Tibial nerve (tissue), 4 donors: ENCODE data around the gene DUS1L. TPM values are rescaled to one million over a fixed set of nuclear protein-coding genes. Genes with fewer than 3 reads are reported as not detected.

Source experiments
- DNase-seq, 2 donors: peaks; one replicate each; pipeline ENCODE4 v3.0.0-alpha.2; 2019; ENCODE audit warnings: low spot score in 2 of 2
- H3K27ac ChIP-seq, 4 donors: fragments of 200-600 bp; sonication (generic) in 3 of 4; one replicate each; pipeline ENCODE4 v1.5.1; 2017 to 2019; ENCODE audit warnings: mild to moderate bottlenecking in 1 of 4
- H3K27me3 ChIP-seq, 2 donors: fragments of 200-600 bp; sonication (generic) in 1 of 2; one replicate each; pipeline versions ENCODE4 v1.5.1 to v1.6.0; 2017 to 2019
- H3K36me3 ChIP-seq, 3 donors: fragments of 200-600 bp; sonication (generic); one replicate each; pipeline ENCODE4 v1.5.1; 2018 to 2019
- H3K4me1 ChIP-seq, 4 donors: fragments of 200-600 bp; sonication (generic) in 3 of 4; one replicate each; pipeline ENCODE4 v1.5.1; 2017 to 2019
- H3K4me3 ChIP-seq, 4 donors: fragments of 200-600 bp; sonication (generic) in 3 of 4; one replicate each; pipeline ENCODE4 v1.5.1; 2017 to 2019; ENCODE audit warnings: mild to moderate bottlenecking in 1 of 4, moderate library complexity in 1 of 4
- H3K9me3 ChIP-seq, 4 donors: fragments of 200-600 bp; sonication (generic) in 3 of 4; one replicate each; pipeline ENCODE4 v1.5.1; 2017 to 2019
- CTCF ChIP-seq, 5 experiments: fragments of 200-600 bp in 3 of 5; fragments of 450-650 bp in 2 of 5; sonication (generic) in 3 of 5; IDR thresholded peaks; one replicate each; pipeline ENCODE4 v1.5.1; 2016 to 2019; ENCODE audit warnings: antibody characterized with exemption in 5 of 5, mild to moderate bottlenecking in 3 of 5, moderate library complexity in 2 of 5
- EP300 ChIP-seq, 2 donors: sonication (generic); formaldehyde crosslinking; IDR thresholded peaks; one replicate each; pipeline ENCODE4 v1.6.1; 2017; ENCODE audit warnings: antibody characterized with exemption in 2 of 2, mild to moderate bottlenecking in 1 of 2
- POLR2A ChIP-seq, 2 donors: fragments of 450-650 bp; IDR thresholded peaks; one replicate each; pipeline ENCODE4 v1.6.1; 2017; ENCODE audit warnings: antibody characterized with exemption in 2 of 2, mild to moderate bottlenecking in 2 of 2, moderate library complexity in 2 of 2
- WGBS, 2 donors: methylation state at CpG; one replicate each; pipeline ENCODE4 v1.1.5; 2018; 5-methylcytosine and 5-hydroxymethylcytosine counted together
- total RNA-seq, 4 donors: library from RNA; depleted of rRNA; stranded (reverse); fragments of >200 nt; gene quantifications; one replicate each; pipeline ENCODE4 v1.1.0, GENCODE V29; 2016

The DUS1L gene
- total RNA-seq, 4 donors from 2014 or later = 85.2 to 179 (median 106) TPM

DNA sequence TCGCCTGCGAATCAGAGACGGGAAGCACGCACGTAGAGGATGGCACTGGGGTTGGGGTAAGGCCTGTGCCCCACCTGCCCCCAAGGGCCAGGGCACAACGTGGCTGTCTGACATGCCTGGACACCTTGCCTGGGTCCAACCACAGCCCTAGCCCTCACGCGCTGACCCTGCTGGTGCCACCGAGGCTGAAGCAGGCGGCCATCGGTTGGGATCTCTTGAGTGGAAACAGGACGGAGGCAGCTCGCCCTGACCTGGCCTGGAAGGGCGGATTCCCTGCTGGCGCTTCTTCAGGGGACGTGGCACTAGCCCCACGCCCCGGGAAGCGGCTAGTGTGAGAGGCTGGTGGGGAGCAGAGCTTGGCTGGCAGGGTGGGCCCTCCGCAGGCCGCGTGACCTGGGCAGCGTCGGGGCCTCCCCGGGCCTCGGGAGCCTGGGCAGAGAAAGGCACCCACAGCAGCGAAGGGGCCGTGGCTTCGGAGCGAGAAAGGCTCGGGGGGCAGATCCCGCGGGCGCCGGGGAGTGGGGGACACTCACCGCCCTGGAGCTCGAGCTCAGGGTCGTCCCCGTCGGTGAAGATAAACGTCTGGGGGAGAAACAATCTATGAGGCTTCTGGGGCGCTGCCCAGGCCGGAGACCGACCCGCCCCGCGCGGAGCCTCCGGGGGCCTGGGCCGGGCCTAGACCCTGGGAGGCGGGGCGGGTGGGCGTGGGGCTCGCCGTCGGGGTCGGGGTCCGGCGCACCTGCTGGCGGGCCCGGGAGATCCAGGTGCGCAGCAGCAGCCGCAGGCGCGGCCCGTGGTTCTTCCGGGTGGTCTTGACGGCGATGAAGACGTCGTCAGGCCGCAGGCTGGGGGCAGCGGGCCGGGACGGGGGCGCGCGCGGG lies 14.6 kb downstream of the DUS1L start:
- 8 to 20% methylated on average over 48 to 59 of the region's 79 CpGs for WGBS, 2 donors
- no peak for DNase-seq
- Histone ChIP-seq H3K36me3 (peaks cover 3 to 72% (median 12%) of the 10 kb centered on the region in 3 donors), H3K4me3 (peak overlapping the region; percentile 48 to 95 (median 71)), H3K9me3 (no peaks in the 10 kb centered on the region), H3K27me3 (no peaks in the 10 kb centered on the region), H3K4me1 (peaks cover 3 to 62% (median 19%) of the 10 kb centered on the region in 4 donors), H3K27ac (peak overlapping the region; percentile 65 to 90 (median 72))
- TF ChIP-seq POLR2A (IDR thresholded peaks at IDR 0.05) (no peak), EP300 (IDR thresholded peaks at IDR 0.05) (no peak), CTCF (IDR thresholded peaks at IDR 0.05) (no peak)

DNA sequence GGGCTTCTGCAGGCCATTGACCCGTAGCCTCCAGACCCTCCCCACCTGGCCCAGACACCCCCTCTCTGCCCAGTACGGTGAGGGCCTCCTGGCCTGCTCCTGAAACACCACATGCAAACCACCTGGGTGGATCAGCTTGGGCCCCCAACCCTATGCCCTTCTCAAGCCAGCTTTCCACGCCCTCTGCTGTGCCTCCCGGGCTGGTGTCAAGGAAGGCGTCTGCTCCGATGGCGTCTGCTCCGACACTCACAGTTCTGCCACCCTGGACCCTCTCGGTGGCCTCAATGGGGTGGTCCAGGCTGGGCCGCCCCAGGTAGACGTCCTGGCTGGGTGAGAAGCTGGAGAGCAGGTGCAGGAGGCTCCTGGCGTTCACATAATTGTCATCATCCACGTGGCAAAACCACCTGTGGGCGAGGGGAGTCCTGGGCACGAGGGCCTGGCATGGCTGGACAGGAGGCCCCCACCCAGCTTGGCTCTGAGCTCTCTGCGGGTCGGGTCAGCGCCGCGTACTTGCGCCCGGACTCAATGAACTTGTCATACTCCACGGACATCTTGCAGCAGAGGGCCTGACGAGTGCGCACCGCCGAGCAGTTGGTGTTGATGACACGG lies 15.3 kb downstream of the DUS1L start:
- H3K9me3 ChIP-seq = no peaks in the 10 kb centered on the region
- TF ChIP-seq EP300 (IDR thresholded peaks at IDR 0.05) = no peak
- no peak for TF ChIP-seq CTCF (IDR thresholded peaks at IDR 0.05)
- TF ChIP-seq POLR2A (IDR thresholded peaks at IDR 0.05) = no peak
- peaks cover 3 to 65% (median 10%) of the 10 kb centered on the region in 3 donors for H3K36me3 ChIP-seq
- H3K4me3 ChIP-seq = peak overlapping the region; percentile 48 to 95 (median 71)
- H3K4me1 ChIP-seq = peaks cover 3 to 59% (median 19%) of the 10 kb centered on the region in 4 donors
- 82 to 90% methylated on average over 19 of the region's 28 CpGs for WGBS, 2 donors
- no peaks in the 10 kb centered on the region for H3K27me3 ChIP-seq
- DNase-seq = no peak
- H3K27ac ChIP-seq = peak overlapping the region in 2 of 4 donors; percentile 74 to 90

DNA sequence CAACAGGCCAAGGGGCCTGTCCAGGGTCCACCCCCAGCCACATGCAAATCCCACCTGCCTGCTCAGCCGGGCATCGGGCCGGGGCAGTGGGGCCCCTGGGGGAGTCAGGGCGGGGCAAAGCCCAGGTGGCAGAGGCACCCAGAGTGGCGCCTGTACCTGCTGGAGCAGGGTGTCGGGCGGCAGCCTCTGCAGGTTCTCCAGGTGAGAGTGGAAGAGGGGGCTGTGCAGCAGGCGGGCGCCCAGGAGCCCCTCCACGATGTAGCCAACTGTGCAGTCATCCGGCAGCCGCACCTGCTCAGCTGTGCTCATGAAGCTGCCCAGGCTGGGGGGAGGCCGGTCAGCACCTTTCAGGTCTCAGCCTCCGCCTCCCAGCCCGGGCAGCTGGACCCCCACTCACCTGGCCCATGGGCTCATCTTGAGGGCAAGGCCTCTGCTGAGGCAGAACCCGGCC lies 16.1 kb downstream of the DUS1L start:
- Histone ChIP-seq H3K27ac (peak overlapping the region in 1 of 4 donors; percentile 90), H3K36me3 (peaks cover 3 to 57% (median 3%) of the 10 kb centered on the region in 3 donors), H3K4me1 (peaks cover 3 to 56% (median 19%) of the 10 kb centered on the region in 4 donors), H3K27me3 (no peaks in the 10 kb centered on the region), H3K4me3 (no peak overlapping the region), H3K9me3 (no peaks in the 10 kb centered on the region)
- no peak for DNase-seq
- WGBS, 2 donors = 91 to 95% methylated on average over 5 to 15 of the region's 16 CpGs
- no peak for TF ChIP-seq POLR2A (IDR thresholded peaks at IDR 0.05)
- no peak for TF ChIP-seq EP300 (IDR thresholded peaks at IDR 0.05)
- TF ChIP-seq CTCF (IDR thresholded peaks at IDR 0.05) = no peak

DNA sequence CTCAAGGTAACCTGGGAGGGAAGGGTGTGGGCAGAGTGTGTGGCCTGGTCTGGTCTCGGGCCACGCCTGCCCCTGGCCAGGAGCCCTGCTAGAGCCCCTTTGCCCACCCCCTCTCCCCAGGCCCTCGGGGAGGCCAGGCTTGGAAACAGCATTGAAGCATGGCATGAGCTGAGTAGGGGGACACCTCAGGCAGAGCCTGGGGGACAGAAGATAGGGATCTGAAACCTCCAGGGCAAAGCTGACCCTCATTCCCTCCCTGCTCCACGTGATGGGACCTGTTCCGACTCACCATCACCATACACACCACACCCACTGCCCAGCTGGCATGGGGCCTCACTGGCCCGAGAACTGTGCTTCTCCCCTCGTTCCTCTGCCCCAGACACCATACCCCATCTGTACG lies 16.5 kb downstream of the DUS1L start:
- DNase-seq = no peak
- H3K27ac ChIP-seq = peak overlapping the region in 1 of 4 donors; percentile 90
- peaks cover 0 to 53% (median 3%) of the 10 kb centered on the region in 3 donors for H3K36me3 ChIP-seq
- no peaks in the 10 kb centered on the region for H3K27me3 ChIP-seq
- TF ChIP-seq EP300 (IDR thresholded peaks at IDR 0.05) = no peak
- TF ChIP-seq POLR2A (IDR thresholded peaks at IDR 0.05) = no peak
- no peak for TF ChIP-seq CTCF (IDR thresholded peaks at IDR 0.05)
- peaks cover 3 to 53% (median 19%) of the 10 kb centered on the region in 4 donors for H3K4me1 ChIP-seq
- no peaks in the 10 kb centered on the region for H3K9me3 ChIP-seq
- no peak overlapping the region for H3K4me3 ChIP-seq
- WGBS, 2 donors = 72 to 90% methylated on average over 8 of the region's 8 CpGs
